SU-DHL-6 (cell line): Measurements from ENCODE around the gene DNAH3.

Experiments
- H2AFZ ChIP-seq: fragments of 200-600 bp; sonication (generic); 2 replicates; pipeline ENCODE4 v1.6.1; 2014; ENCODE audit warnings: low read depth, mild to moderate bottlenecking, moderate library complexity, mixed read lengths, antibody characterized with exemption, low read length; ENCODE audit not compliant: severe bottlenecking
- H3F3A ChIP-seq: fragments of 200-600 bp; shearing (Covaris generic); 2 replicates; pipeline ENCODE4 v1.6.0; 2016; ENCODE audit warnings: antibody characterized with exemption, mild to moderate bottlenecking; ENCODE audit not compliant: insufficient read depth
- H3K27ac ChIP-seq: fragments of 200-600 bp; sonication (generic); 2 replicates; pipeline ENCODE4 v1.5.1; 2016; ENCODE audit warnings: low read depth, mild to moderate bottlenecking, low read length, moderate library complexity, mixed read lengths
- H3K27me3 ChIP-seq: fragments of 200-600 bp; sonication (generic), shearing (Covaris generic); 2 replicates; pipeline ENCODE4 v1.6.0; 2014; ENCODE audit warnings: mild to moderate bottlenecking, low read length
- H3K36me3 ChIP-seq: fragments of 200-600 bp; sonication (generic); 2 replicates; pipeline ENCODE4 v1.6.1; 2014; ENCODE audit warnings: mild to moderate bottlenecking, low read length, mixed read lengths
- H3K4me2 ChIP-seq: fragments of 300-600, 200-600 bp; shearing (Covaris generic), sonication (generic); 2 replicates; pipeline ENCODE4 v1.6.0; 2014; ENCODE audit warnings: low read length, low read depth, mild to moderate bottlenecking; ENCODE audit not compliant: poor library complexity, severe bottlenecking
- H3K4me3 ChIP-seq: fragments of 200-600 bp; sonication (generic); 2 replicates; pipeline ENCODE4 v1.5.1; 2014; ENCODE audit warnings: antibody characterized with exemption, low read length, mild to moderate bottlenecking, mixed read lengths; ENCODE audit not compliant: insufficient read depth, poor library complexity, severe bottlenecking
- H3K79me2 ChIP-seq: fragments of 200-600 bp; sonication (generic); 2 replicates; pipeline ENCODE4 v1.6.1; 2014; ENCODE audit warnings: mild to moderate bottlenecking, low read length, moderate library complexity; ENCODE audit not compliant: insufficient read depth
- H3K9ac ChIP-seq: fragments of 200-600 bp; sonication (generic); 2 replicates; pipeline ENCODE4 v1.7.0; 2014; ENCODE audit warnings: mild to moderate bottlenecking, low read length
- H3K9me2 ChIP-seq: fragments of 200-600 bp; sonication (generic); replicated peaks from 2 replicates; pipeline ENCODE4 v1.6.1; 2014; ENCODE audit warnings: low read length; ENCODE audit not compliant: insufficient read depth
- H3K9me3 ChIP-seq: fragments of 200-600 bp; sonication (generic); 2 replicates; pipeline ENCODE4 v1.6.1; 2014; ENCODE audit warnings: low read length, mixed read lengths; ENCODE audit not compliant: insufficient read depth
- H4K20me1 ChIP-seq: fragments of 200-600 bp; sonication (generic); 2 replicates; pipeline ENCODE4 v1.6.1; 2014; ENCODE audit warnings: low read depth, mild to moderate bottlenecking, antibody characterized with exemption, low read length, moderate library complexity, mixed read lengths
- CTCF ChIP-seq: fragments of 200-600 bp; sonication (generic); IDR thresholded peaks from one replicate; pipeline ENCODE4 v1.5.1; 2017; ENCODE audit warnings: antibody characterized with exemption, mild to moderate bottlenecking, low read length, moderate library complexity; ENCODE audit not compliant: insufficient read depth, poor library complexity, severe bottlenecking
- EZH2phosphoT487 ChIP-seq: fragments of 200-600 bp; sonication (generic), shearing (Covaris generic); conservative IDR thresholded peaks from 2 replicates; pipeline ENCODE4 v1.6.1; 2018; ENCODE audit warnings: mild to moderate bottlenecking, antibody characterized with exemption, low read length, moderate library complexity, mixed read lengths

Gene DNAH3

DNA sequence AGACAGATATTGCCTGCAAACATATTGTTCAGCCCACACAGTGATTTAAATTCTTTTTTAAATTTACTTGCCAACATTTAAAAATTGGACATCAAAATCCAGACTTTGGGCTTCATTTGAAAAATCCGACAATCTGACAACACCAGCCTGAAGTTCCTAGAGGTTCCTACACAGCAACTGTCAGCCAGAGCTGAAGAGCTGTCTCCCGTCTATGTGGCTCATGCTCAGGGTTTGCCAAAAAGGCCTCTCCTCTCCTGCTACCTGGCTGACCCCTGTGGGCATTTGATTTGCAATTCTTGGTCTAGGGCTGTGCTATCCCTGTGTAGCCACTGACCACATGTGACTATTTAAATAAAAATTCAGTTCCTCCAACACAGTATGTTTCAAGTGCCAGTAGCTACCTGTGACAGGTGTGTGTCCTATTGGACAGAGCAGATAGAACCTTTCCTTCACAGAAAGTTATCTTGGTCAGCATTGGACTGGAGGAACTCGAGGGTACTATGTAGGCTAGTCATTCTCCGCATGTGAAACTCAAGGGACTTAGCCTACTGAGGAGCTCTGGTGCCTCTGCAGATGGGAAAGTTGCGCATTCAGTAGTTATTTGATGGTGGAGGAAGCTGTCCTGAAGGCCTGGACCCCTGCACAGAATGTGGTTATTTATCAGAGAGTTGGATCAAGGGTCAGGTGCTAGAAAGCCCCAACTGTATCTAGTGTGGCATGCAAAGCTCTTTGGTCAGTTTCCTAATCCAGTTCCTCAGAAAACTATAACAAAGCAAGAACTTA lies 247.3 kb downstream of the DNAH3 start:
- H3K9me3 ChIP-seq, result no peaks in the 10 kb centered on the region

GRCh38 chr16:20902426-20902825 lies 248.2 kb downstream of the DNAH3 start:
- H3F3A ChIP-seq, result peaks cover 17% of the 10 kb centered on the region

More for the DNA sequence above, 247.3 kb downstream of the DNAH3 start:
- Histone ChIP-seq H3K27me3 (no peaks in the 10 kb centered on the region), H2AFZ (no peak overlapping the region), H3K4me3 (no peak overlapping the region), H3K9me2 (no peaks in the 10 kb centered on the region), H3K36me3 (no peaks in the 10 kb centered on the region), H3F3A (peaks cover 17% of the 10 kb centered on the region), H3K4me2 (peak overlapping the region; percentile 50), H3K9ac (peak overlapping the region; percentile 12; the same call in 1 of the 2 replicates), H4K20me1 (no peaks in the 10 kb centered on the region), H3K27ac (0 out of 2 replicates have a peak overlapping the region, but pooled peaks have one; percentile 27), H3K79me2 (peaks cover 20% of the 10 kb centered on the region)
- TF ChIP-seq EZH2phosphoT487, result no peak
- no peak for TF ChIP-seq CTCF

DNA sequence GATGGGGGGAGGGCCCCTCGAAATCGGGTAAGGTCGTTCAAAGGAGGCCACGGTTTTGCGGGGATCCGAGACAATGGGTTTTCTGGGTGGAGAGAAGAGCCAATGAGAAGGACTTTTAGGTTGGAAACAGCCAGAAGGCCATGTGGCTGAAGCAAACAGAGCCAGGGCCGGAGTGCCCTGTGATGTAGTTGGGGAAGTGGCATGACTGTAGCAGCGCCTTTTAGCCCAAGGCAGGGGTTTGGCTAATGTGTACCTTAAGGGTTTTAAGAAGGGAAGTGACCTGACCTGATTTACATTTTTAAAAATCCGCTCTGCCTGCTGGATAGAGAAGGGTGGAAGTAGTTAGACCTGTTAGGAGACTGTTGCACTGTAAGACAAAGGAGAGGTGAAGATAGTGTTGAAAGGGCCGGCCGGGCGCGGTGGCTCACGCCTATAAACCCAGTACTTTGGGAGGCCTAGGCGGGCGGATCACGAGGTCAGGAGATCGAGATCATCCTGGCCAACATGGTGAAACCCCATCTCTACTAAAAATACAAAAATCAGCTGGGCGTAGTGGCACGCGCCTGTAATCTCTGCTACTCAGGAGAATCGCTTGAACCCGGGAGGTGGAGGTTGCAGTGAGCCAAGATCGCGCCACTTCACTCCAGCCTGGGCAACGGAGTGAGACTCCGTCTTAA lies 249.1 kb downstream of the DNAH3 start:
- no peaks in the 10 kb centered on the region for H4K20me1 ChIP-seq
- H3K9me3 ChIP-seq, result no peaks in the 10 kb centered on the region
- H3K4me3 ChIP-seq, result peak overlapping the region; percentile 65
- no peaks in the 10 kb centered on the region for H3K9me2 ChIP-seq
- no peaks in the 10 kb centered on the region for H3K36me3 ChIP-seq
- peak overlapping the region; percentile 71 for H3K27ac ChIP-seq
- H3K79me2 ChIP-seq, result peaks cover 25% of the 10 kb centered on the region
- TF ChIP-seq EZH2phosphoT487 (no peak), CTCF (no peak)
- H3K27me3 ChIP-seq, result no peaks in the 10 kb centered on the region
- H3F3A ChIP-seq, result peaks cover 17% of the 10 kb centered on the region
- peak overlapping the region; percentile 62 for H3K4me2 ChIP-seq
- H3K9ac ChIP-seq, result peak overlapping the region; percentile 74
- H2AFZ ChIP-seq, result peak overlapping the region; percentile 71

More at GRCh38 chr16:20902426-20902825, 248.2 kb downstream of the DNAH3 start:
- Histone ChIP-seq H3K27me3 (no peaks in the 10 kb centered on the region), H3K9ac (no peak overlapping the region), H4K20me1 (no peaks in the 10 kb centered on the region), H3K36me3 (no peaks in the 10 kb centered on the region), H3K4me2 (no peak overlapping the region), H3K4me3 (no peak overlapping the region), H3K79me2 (peaks cover 25% of the 10 kb centered on the region), H3K27ac (no peak overlapping the region), H3K9me3 (no peaks in the 10 kb centered on the region), H3K9me2 (no peaks in the 10 kb centered on the region), H2AFZ (no peak overlapping the region)
- no peak for TF ChIP-seq EZH2phosphoT487
- TF ChIP-seq CTCF, result no peak
